ENCODE results near the gene CLMP. TPM values are rescaled to one million over a fixed set of nuclear protein-coding genes. Genes with fewer than 3 reads are reported as not detected.
A peak's percentile ranks its signal among the peaks of the same experiment; 100 is the strongest.
"Not testable (repeated sequence)": the region's sequence is repeated elsewhere in the genome, so short reads cannot be mapped to it uniquely, and the experiment has no call there.

The CLMP gene
- total RNA-seq, 1 experiment from 2014 or later = 25.2 TPM

DNA sequence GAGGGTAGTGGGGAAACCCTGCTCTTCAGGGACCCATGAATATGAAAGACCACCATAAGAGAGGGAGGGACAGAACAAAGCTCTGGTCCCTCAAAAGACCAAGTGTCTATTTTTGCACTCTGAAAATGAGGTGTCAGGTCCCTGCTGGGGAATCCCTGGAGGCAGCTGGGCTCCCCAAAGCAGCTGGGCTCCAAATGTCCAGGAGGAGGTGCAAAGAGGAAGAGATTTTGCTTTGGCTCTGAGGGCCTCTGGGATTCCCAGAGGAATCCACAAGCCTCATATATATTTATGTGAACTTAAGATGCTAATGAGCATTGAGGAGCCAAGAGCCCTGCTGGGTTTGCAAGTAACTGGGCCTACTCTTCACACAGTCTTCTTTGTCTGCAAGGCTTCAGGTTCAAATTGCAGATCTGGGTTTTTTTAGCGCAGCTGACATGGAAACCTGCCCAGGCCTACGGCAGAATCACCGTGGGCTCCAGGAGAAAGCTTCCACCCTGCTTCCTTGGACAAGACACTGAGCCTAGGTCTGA is 26.0 kb downstream of the CLMP start:
- DNase-seq (ENCODE audit: low spot score) = no peak

DNA sequence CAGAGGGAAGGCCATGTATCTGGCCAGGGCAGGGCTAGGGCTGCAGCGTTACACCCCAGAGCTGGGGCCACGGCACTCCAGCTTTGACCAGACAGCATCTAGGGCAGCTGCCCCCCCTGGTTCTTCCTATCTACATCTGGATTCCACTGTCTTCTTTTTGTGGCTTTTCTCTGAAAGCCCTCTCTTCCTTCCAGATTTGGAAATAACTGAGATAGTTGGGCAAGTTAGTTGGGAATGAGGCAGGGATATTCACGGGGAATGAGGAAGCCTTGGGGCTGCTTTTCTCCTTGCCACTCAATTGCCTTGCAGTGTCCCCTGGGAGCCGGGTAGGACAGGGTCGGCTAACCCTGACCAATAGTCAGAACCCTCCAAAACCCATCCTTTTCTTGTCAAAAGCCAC is 26.8 kb downstream of the CLMP start:
- no peak for DNase-seq (ENCODE audit: low spot score)

DNA sequence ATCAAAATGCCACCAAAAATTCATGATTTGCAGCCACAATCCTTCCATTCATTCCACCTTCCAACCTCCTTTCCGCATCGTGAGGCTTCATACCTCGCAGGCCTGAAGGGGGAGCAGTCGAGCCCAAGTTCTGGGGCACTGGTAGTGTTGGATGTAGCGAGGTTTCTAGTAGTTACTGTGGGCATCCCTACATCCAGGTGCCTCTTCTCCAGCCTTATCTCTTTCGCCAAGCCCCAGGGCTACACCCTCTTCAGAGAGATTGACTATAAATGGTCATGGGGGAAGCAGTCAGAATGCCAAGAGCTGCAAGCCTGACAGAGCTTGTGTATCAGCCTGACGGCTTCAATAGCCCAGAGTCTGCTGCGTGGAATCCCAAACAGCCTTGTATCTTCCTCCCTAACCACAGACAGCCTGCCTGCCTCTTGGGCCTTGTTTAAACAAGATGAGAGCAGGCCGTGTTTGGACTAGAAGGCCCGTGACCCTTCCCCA is 28.9 kb downstream of the CLMP start:
- DNase-seq (ENCODE audit: low spot score) = no peak

DNA sequence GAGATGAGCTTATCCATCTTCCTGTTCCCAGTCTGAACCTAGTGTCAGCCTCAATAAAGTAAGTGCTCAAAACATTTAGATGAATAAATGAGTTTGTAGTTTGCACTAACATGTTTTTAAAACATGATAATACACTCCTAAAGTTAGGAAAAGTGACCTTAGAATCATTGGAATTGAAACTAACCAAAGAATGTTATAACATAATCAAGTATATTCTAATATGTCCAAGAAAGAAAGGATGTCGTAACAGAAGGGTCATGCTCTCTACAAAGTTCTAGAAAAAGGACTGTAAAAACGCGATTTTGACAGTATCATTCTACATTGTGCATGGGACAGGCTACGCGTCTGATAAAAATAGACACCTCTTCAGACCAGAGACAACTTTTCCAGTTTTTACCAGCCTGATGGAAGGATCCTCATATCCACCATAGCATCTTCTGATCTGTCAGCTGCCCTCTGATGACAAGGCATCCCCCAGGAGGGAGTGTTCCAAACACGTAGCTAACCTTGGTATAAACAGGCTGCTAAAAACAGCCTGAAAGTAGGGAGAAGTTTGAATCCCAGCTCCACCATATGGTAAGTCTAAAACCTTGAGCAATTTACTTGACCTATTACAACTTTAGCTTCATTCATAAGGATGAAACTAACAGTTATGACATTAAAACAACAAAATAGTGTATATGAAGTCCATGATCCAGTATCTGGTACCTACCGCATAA is 30.2 kb downstream of the CLMP start:
- no peak for DNase-seq (ENCODE audit: low spot score)

DNA sequence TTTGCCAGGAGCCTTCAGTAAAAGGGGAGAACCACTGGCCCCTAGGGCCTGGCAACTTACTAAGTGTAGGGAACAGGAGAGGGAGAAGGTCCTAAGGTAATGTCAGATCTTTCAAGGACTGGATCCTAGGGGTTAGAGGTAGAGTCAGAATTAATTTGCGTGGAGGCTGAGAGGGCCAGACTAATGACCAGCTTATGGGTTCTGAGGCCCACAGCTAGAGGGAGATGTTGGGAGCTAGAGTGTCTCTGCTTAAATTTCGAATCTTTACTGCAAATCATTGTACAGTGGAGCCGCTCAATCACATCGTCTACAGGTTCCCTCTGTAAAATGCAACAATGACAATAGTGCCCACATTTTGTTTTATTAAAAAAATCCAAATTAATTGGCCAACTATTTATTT is 31.4 kb downstream of the CLMP start:
- no peak for DNase-seq (ENCODE audit: low spot score)

DNA sequence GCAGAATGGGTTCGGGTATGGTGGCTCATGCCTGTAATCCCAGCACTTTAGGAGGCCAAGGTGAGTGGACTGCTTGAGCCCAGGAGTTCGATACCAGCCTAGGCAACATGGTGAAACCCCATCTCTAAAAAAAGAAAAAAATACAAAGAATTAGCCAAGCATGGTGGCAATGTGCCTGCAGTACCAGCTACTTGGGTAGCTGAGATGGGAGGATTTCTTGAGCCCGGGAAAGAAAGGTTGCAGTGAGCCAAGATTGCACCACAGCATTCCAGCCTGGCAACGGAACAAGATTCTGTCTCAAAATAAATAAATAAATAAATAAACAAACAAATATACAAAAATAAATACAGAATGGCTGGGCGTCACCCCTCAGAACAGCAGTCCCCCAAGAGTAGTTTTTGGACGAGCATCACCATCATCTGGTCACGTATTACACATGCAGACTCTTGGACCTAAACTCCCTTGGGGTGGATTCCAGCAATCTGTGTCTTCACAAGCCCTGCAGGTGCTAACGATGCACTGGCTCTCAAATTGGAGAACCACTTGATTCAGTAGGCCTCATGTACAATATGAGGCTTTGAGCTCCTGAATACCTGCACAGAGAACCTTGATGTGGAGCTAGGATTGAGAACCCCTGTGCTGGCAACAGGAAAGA is 33.5 kb downstream of the CLMP start:
- DNase-seq (ENCODE audit: low spot score) = no peak

DNA sequence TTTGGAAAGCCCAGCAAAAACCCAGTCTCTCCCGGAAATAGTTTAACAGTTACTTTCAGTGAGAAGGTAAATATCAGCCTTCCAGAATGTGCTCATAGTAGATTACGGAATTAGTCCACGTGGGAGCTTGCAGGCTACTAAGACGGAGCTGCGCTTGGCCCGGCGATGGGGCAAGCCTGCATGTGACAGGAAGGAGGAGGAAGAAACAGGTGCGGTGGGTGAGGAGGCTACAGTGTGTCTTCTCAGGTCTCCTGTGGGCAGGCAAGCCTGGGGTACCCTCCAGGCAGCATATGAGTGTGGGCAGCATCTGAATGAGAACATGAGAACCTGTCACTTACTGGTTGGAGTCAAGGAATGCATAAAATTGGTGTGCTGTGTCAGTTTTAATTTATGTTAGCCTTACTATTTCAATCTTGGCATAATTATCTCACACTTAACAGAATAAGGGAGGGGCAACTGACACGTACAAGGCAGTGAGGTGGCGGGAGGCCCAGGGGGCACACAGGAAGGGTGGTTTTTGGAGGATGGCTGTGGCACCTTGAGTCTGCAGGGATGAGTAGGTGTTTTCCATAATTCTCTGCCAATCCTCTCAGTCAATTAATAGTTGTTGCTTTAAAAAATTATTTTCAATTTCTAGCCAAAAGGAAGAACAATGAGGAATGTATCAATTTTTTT is 35.7 kb downstream of the CLMP start:
- DNase-seq (ENCODE audit: low spot score) = no peak

DNA sequence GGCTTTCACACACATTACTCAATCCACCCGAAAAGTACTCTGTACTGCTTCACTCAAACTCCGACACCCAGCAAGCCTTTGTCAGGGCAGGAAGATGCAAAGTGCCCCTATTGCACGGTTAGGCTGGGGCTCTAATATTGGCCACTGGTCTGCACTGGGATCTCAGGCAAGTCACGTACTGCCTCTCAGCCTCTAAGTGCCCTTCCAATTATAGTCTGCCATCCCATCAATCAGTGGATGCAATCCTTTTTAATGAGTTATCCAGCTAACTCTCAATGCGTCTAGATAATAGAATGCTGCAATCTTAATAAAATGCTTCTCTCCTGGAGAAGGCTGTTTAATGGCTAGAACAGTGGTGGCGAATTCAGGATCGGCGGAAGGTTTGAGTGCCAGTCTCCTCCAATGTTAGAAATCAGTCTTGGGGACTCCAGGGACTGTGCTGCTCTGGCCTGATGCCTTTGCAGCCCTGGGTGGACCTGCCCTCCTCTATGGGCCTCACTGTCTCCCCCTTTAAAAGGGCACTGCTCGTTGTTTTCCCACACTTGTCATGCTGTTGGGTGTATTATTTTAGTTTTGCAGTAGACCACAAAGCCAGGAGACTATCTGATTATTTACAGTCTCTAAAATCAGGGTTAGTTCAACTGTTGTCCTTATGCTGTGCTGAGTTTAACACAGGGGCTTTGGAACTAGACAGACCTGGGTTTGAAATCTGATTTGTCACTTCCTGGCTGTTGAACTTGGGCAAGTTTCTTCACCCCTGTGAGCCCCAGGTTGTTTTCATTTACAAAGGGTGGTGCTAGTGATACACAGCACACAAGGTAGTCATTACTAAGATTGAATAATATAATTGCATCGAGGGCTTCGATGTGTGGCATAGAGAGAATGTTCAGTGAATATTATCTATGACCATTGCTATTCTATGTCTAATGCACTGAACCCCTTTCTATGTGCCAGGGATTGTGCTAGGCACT is 36.7 kb downstream of the CLMP start:
- no peak for DNase-seq (ENCODE audit: low spot score)

DNA sequence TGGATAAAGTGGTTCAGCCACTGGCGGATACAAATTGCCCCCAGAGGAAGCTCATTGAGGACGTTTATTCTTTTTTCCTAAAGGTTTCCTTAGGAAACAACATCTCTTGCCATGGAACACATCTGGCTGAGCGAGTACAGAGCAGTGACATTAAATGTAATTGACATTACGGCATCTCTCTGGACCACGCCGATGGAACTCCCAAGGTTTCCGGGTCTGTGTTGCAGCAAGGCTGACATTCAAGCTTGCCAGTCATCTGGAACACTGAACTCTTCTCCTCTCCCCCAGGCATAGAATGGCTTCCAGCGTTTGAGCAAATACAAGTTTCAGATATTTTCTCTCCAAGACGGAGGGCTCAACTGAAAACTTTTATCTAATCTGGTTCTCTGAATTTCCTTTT is 42.1 kb downstream of the CLMP start:
- no peak for DNase-seq (ENCODE audit: low spot score)

DNA sequence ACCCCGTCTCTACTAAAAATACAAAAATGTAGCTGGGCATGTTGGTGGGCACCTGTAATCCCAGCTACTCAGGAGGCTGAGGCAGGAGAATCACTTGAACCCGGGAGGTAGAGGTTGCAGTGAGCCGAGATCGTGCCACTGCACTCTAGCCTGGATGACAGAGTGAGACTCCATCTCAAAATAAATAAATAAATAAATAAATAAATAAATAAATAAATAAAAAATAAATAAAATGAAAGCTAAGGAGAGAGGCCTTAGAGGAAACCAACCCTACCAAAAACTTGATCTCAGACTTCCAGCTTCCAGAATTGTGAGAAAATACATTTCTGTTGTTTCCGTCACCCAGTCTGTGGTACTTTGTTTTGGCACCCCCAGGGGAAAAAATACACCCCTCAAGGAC is 42.7 kb downstream of the CLMP start:
- DNase-seq (ENCODE audit: low spot score) = not testable (repeated sequence)

DNA sequence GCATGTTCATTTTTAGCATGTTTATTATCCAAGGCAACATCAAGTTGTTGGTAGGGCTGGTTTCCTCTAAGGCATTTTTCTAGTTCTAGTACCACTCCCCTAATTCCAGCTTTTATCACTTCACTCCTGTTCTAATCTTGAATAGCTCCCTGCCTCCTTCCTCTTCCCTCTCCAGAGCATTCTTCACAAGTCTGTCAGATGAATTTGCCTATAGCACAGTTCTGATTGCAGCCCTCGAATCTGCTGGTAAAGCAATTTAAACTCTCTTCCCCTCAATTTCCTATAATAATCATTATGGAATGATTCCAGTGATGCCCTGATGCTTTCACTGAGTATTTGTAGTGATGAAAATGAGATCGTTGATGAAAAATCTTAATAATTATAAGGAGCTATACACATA is 43.3 kb downstream of the CLMP start:
- no peak for DNase-seq (ENCODE audit: low spot score)

DNA sequence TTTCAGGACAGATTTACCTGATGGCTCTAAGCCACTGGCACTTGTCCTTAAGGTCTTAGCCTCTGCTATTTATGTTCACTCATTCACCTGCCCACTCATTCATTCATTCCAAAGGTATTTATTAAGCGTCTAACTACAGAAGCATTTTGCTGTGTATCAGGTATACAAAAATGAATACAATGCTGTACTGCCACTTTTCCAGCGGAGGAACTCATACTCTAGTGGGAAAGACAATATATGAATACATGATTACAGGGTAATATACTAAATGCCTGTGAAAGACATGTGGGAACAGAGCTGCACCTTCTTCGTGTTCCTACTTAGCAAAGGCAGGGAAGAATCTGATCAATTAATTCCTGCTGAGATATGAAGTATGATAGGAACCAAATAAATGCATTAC is 43.7 kb downstream of the CLMP start:
- DNase-seq (ENCODE audit: low spot score) = no peak

DNA sequence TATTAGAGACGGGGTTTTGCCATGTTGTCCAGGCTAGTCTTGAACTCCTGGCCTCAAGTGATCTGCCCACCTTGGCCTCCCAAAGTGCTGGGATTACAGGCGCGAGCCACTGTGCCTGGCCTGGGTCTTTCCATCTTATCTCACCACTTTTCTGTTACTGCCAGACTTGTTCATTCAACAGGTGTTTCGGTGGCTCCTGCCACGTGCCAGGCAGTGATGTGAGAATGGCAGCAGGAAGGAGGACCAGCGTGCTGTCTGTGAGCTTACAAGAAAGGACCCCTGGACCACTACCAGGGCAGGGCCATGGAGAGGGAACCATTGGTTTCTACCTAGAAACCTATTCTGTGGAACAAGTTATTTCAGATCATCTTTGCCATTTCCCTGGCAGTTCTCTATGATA is 44.2 kb downstream of the CLMP start:
- DNase-seq (ENCODE audit: low spot score) = no peak

DNA sequence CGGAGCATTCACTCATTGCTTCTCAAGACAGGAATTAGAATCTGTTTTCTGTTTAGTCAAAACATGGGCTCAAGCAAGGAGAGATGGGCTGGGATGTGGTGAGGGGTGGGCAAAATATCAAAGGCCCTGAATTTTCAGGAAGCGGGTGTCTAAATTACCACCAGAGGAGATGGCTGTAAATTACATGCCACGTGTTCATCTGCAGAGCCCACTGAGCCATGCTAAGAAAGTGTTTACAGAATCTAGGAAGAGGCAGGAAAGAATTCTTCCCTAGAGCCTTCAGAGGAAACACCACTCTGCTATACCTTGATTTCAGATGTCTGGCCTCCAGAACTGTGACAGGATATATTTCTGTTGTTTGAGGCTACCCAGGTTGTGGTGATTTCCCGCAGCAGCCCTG is 46.1 kb downstream of the CLMP start:
- DNase-seq (ENCODE audit: low spot score) = no peak

DNA sequence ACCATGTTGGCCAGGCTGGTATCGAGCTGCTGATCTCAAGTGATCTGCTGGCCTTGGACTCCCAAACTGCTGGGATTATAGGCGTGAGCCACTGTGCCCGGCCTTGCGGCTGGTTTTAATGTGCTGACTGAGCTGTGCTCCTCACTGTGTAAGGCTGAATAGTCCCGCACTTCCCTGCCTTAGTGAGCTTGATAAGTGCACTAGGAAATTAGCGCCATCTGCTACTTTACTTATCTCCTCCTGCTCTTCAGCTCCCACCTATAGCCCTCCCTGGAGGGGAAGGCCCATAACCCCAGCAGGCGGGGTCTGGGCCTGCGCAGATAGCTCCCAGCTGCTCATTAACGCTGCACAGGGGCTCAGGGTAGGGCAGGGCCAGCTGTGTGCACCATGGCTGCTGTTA is 49.4 kb downstream of the CLMP start:
- DNase-seq (ENCODE audit: low spot score) = no peak

DNA sequence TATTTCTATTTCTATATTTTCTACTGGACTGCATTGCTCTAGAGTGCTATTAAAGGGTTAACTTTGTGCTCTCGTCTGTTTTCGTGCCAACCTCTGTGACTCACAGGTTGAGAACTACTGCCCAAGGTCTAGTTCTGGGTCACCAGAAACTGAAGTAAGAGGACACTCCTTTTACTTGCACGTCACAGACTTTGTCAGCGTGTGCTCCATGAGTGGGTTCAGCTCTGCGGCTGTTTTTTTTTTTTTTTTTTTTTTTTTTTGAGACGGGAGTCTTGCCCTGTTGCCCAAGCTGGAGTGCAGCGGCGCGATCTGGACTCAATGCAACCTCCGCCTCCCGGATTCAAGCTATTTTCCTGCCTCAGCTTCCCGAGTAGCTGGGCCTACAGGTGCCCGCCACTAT is 49.8 kb downstream of the CLMP start:
- DNase-seq (ENCODE audit: low spot score) = peak; percentile 83

DNA sequence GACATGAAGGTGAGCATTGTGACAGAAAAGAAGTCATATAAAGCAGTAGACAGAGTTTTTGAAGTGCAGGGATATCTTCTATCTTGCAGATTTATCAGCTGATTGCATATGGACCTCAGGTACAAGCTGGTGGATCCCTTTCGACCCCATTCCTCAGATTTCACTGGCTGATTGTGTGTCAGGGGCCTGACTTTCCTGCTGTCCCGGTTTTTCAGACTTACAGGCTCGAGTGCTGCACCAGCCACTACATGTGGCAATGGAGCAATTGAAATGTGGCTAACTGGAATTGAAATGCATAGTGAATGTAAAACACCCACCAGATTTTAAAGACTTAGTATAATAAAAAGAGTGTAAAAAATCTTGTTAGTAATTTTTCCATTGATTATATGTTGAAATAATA is 50.3 kb downstream of the CLMP start:
- no peak for DNase-seq (ENCODE audit: low spot score)

DNA sequence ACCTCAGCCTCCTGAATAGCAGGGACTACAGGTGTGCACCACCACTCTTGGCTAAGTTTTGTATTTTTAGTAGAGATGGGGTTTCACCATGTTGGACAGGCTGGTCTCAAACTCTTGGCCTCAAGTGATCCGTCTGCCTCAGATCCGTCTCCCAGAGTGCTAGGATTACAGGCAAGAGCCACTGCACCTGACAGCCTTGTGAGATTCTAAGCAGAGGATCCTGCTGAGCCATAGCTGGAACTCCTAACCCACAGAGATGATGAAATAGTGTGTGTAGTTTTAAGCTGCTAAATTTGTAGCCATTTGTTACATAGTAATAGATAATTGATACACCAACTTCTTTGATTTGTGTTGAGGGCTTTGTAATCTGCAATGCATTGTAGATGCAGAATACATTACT is 51.1 kb downstream of the CLMP start:
- DNase-seq (ENCODE audit: low spot score) = no peak

DNA sequence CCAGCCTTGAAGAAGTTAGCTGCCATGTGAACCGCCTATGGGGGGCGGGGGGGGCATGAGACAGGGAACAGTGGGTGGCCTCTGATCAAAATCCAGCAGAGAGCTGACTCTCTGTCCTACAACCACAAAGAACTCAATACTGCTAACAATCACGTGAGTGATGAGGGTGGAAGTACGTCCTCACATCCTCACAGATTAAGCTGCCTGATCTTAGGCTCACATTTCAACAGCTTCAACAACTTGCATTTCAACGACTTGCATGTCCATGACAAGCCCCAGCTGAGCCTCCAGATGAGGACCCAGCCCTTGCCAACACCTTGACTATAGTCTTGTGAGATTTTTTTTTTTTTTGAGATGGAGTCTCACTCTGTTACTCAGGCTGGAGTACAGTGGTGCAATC is 51.6 kb downstream of the CLMP start:
- DNase-seq (ENCODE audit: low spot score) = no peak

DNA sequence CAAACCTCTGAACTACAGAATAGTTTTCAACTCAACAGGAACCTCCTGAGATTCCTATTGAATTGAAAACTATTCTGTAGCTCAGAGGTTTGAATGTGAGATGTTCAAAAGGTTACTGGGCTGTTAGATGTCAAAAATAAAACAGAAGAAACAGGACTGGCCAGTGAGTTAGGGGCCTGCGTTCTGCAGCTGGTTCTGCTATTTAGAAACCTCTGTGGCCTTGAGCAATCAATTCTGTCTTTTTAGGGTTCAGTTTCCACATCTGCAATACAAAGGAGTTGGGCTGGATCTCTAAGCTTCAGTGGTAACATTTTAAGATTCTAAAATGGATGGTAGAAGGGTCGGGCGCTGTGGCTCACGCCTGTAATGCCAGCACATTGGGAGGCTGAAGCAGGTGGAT is 55.8 kb downstream of the CLMP start:
- no peak for DNase-seq (ENCODE audit: low spot score)

DNA sequence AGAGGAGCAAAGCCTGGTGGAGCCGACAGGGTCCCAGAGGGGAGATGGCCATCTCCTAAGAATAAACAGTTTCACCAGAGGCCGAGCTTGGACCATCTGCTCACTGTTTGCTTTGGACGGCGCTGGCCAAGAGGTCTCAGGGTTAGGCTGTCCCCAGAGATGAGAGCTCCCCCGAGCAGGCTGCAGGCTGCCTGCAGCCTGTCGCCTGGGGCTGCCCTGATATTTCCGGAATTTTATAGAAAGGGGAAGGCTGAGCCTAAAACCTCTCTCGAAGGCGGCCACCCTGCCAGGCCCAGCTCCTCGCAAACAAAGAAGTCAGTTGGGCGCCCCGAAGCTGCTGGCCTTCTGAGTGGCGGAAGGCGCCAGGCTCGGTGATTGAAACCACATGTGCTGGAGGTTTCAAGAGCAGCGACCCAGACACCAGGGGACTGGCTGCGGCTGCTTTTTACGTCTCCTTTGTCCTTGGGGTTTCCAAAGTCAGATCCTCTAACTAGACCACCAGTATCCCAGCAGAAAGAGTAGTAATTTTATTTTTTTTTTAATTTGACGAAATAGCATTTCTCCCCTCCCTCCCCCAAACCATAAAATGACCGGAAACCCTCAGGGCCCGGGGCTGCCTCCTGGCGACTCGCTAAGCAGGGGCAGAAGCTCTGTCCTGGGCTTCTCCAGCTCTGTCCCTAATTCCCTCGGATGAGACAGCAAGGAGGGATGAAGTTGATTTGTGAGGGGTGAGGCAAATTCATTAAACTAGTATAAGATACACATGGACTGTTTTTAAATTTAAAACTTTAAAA is 57.4 kb downstream of the CLMP start:
- peak; percentile 71 for DNase-seq (ENCODE audit: low spot score)

Data from H4 (cell line).